Measurements from ENCODE around the gene REEP2.
A peak's percentile ranks its signal among the peaks of the same experiment; 100 is the strongest.

REEP2 gene

DNA sequence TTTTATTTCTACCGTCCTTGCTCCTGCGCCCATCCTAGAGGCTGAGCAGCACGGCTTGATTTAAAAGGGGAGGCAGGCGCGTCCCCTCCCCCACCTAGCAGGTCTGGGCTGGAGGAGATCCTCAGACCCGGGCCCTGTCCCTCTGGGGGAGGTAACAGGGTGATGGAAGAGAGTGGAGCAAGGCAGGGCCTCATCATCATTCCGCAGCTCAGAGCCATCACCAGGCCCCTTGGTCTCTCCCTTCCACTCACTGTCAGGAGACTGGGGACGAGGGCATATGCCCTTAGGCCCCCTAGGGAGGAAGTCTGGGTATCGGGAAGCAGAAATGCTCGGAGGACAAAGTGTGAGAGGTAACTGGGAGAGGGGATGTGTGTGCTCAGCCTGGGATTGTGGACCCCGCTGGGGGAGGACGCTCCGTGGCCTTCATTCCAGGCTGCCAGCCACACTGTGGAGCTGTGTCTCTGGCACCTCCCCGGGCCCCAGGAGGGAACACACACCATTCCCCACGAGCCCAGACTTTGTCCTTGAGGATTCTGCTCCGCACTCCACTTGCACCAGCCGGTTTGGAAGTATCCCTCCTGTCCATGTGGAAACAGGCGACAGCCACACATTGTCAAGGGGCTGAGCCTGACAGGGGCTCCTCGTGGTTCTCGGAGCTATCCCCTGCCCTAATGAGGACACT, 761 bp downstream of the REEP2 start:
- Histone ChIP-seq H3K4me2 (ENCODE audit: low read depth, low read length, poor library complexity, severe bottlenecking) (peak overlapping the region; percentile 66), H3K9me2 (replicated peaks; ENCODE audit: insufficient read depth, low read length) (no peaks in the 10 kb centered on the region), H2AFZ (ENCODE audit: low read depth, low read length, severe bottlenecking) (peak overlapping the region; percentile 64), H3K27me3 (ENCODE audit: low read length) (no peaks in the 10 kb centered on the region), H3F3A (ENCODE audit: insufficient read depth) (no peaks in the 10 kb centered on the region; the same call in 1 of the 2 replicates), H3K9me3 (ENCODE audit: insufficient read depth, low read length) (no peaks in the 10 kb centered on the region), H3K4me3 (ENCODE audit: insufficient read depth, low read length, poor library complexity, severe bottlenecking) (peak overlapping the region; percentile 48), H3K79me2 (ENCODE audit: insufficient read depth, low read length) (no peaks in the 10 kb centered on the region), H3K27ac (ENCODE audit: low read depth, low read length) (no peak overlapping the region), H3K36me3 (ENCODE audit: low read length) (peaks cover 13% of the 10 kb centered on the region), H3K9ac (ENCODE audit: low read length) (peak overlapping the region; percentile 43; the same call in 1 of the 2 replicates), H4K20me1 (ENCODE audit: low read depth, low read length) (no peaks in the 10 kb centered on the region)
- TF ChIP-seq, protein P1, sequence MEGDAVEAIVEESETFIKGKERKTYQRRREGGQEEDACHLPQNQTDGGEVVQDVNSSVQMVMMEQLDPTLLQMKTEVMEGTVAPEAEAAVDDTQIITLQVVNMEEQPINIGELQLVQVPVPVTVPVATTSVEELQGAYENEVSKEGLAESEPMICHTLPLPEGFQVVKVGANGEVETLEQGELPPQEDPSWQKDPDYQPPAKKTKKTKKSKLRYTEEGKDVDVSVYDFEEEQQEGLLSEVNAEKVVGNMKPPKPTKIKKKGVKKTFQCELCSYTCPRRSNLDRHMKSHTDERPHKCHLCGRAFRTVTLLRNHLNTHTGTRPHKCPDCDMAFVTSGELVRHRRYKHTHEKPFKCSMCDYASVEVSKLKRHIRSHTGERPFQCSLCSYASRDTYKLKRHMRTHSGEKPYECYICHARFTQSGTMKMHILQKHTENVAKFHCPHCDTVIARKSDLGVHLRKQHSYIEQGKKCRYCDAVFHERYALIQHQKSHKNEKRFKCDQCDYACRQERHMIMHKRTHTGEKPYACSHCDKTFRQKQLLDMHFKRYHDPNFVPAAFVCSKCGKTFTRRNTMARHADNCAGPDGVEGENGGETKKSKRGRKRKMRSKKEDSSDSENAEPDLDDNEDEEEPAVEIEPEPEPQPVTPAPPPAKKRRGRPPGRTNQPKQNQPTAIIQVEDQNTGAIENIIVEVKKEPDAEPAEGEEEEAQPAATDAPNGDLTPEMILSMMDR (IDR thresholded peaks at IDR 0.05; ENCODE audit: insufficient read depth, low read length, poor library complexity, severe bottlenecking): no peak
- TF ChIP-seq EZH2phosphoT487 (conservative IDR thresholded peaks at IDR 0.05; ENCODE audit: low read length): no peak

DNA sequence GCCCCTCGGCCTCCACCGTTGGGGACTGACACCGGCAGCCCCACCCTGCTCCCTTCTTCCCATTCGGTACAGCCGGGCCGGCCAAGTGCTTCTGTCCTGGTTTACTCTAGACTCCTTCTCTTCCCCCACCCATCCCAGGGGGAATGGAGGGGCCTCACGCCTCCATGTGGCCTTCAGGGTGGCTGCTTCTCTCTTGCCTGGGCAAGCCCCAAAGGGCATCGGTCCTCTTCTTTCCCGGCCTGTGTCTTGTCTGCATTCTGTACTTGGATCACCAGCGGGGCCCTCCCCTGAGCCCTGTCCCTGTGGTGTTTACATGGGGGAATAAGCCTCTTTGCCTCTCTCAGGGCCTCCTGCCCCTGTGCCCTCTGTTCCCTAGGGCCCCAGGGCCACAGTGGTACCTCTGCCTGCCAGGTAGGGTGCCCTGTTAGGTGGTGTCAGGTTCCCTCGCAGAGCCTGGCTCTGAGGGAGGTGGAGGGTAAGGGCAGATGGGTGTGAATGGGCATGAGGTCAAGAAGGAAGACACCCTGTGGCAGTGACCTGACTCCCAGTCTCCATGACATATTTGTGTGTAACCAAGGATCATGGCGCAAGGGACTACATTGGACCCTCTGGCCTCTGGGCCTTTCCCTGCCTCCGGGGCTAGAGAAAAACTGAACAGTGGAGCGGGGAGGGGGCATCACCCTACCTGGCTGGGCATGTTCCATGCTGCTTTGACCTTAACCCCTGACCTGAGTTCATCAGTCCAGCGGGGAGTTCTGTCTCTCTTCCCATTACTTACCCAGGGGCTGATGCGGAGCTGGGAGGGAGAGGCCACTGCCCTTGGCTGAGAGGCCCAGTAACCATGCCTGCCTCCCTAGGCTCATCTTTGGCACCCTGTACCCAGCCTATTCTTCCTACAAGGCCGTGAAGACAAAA, 1.6 kb downstream of the REEP2 start:
- no peak overlapping the region for H3K9ac ChIP-seq (ENCODE audit: low read length)
- H3K27ac ChIP-seq (ENCODE audit: low read depth, low read length): no peak overlapping the region
- no peaks in the 10 kb centered on the region for H3K27me3 ChIP-seq (ENCODE audit: low read length)
- no peak overlapping the region for H3K4me3 ChIP-seq (ENCODE audit: insufficient read depth, low read length, poor library complexity, severe bottlenecking)
- H3K9me2 ChIP-seq (replicated peaks; ENCODE audit: insufficient read depth, low read length): no peaks in the 10 kb centered on the region
- no peak overlapping the region for H3K4me2 ChIP-seq (ENCODE audit: low read depth, low read length, poor library complexity, severe bottlenecking)
- H3K9me3 ChIP-seq (ENCODE audit: insufficient read depth, low read length): no peaks in the 10 kb centered on the region
- H4K20me1 ChIP-seq (ENCODE audit: low read depth, low read length): no peaks in the 10 kb centered on the region
- H3K36me3 ChIP-seq (ENCODE audit: low read length): peaks cover 7% of the 10 kb centered on the region; the same call in 1 of the 2 replicates
- H3K79me2 ChIP-seq (ENCODE audit: insufficient read depth, low read length): no peaks in the 10 kb centered on the region
- H2AFZ ChIP-seq (ENCODE audit: low read depth, low read length, severe bottlenecking): no peak overlapping the region
- TF ChIP-seq EZH2phosphoT487 (conservative IDR thresholded peaks at IDR 0.05; ENCODE audit: low read length): no peak
- TF ChIP-seq, protein P1 (IDR thresholded peaks at IDR 0.05; ENCODE audit: insufficient read depth, low read length, poor library complexity, severe bottlenecking): no peak
- no peaks in the 10 kb centered on the region; the same call in 1 of the 2 replicates for H3F3A ChIP-seq (ENCODE audit: insufficient read depth)

DNA sequence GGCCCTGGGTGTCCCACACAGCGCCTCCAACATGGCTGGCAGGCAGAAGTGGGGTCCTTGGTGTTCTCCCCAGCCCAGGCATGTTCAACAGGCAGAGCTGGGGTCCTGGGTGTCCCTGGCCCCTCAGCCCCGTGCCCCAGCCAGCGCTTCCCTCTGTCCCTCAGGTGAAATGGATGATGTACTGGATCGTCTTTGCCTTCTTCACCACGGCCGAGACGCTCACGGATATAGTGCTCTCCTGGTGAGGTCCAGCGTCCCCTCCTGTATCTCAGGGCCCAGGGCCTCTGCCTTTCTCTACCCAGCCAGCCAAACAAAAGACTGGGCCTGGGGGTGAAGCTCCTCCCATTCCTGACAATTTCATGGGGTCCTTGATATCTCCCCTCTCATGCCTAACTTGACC, 2.4 kb downstream of the REEP2 start:
- Histone ChIP-seq H3K9me3 (ENCODE audit: insufficient read depth, low read length) (no peaks in the 10 kb centered on the region), H3K79me2 (ENCODE audit: insufficient read depth, low read length) (no peaks in the 10 kb centered on the region), H3K9me2 (replicated peaks; ENCODE audit: insufficient read depth, low read length) (no peaks in the 10 kb centered on the region), H3K4me2 (ENCODE audit: low read depth, low read length, poor library complexity, severe bottlenecking) (no peak overlapping the region), H4K20me1 (ENCODE audit: low read depth, low read length) (no peaks in the 10 kb centered on the region), H3F3A (ENCODE audit: insufficient read depth) (no peaks in the 10 kb centered on the region; the same call in 1 of the 2 replicates), H3K4me3 (ENCODE audit: insufficient read depth, low read length, poor library complexity, severe bottlenecking) (no peak overlapping the region), H3K27ac (ENCODE audit: low read depth, low read length) (no peak overlapping the region), H3K27me3 (ENCODE audit: low read length) (no peaks in the 10 kb centered on the region), H3K9ac (ENCODE audit: low read length) (no peak overlapping the region), H2AFZ (ENCODE audit: low read depth, low read length, severe bottlenecking) (no peak overlapping the region), H3K36me3 (ENCODE audit: low read length) (peaks cover 4% of the 10 kb centered on the region; the same call in 1 of the 2 replicates)
- TF ChIP-seq, protein P1 (IDR thresholded peaks at IDR 0.05; ENCODE audit: insufficient read depth, low read length, poor library complexity, severe bottlenecking): no peak
- TF ChIP-seq EZH2phosphoT487 (conservative IDR thresholded peaks at IDR 0.05; ENCODE audit: low read length): no peak

Measured in SU-DHL-6 (cell line).